ENCODE data around the gene RGS7. TPM values are rescaled to one million over a fixed set of nuclear protein-coding genes. Genes with fewer than 3 reads are reported as not detected.
"Not testable (repeated sequence)": the region's sequence is repeated elsewhere in the genome, so short reads cannot be mapped to it uniquely, and the experiment has no call there.

The RGS7 gene
- total RNA-seq, 1 donor from 2014 or later, result 2.5 TPM

DNA sequence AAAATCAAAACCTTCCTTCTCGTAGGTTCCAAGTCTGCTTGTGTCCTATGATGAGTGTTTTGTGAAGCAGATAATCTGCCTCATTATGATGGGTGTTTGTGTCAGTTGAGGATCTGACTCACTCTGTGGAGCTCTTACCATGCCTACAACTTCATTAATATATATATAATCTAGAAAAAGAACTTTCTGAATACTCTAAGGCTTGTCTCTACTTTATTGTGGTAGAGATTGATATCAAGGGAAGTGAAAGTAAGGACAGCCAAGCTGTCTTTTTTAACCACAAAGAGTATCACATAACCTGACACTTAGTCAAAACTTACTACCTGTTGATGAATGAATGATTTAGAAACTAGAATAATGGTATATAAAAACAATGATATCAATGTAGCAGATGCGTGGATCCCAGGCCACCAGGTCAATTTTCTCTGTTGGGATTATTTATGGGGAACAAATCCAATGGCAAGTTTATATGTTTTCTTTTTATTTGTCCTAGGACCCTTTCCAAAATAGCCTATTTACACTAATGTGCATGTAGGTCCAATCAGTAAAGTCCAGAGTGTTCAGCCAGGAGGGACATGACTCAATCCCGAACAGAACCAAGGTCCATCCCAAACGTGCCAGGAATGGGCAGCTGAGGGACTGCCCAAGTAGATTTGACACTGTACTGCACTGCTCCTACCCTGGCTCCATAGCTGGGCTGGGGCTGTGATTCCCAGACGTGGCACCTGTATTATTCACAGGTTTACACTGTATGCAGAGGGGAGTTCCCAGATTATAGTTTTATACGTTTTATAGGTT is 562.8 kb downstream of the RGS7 start:
- Mint-ChIP-seq H3K4me3 (no peak overlapping the region), H3K36me3 (no peaks in the 10 kb centered on the region), H3K4me1 (ENCODE audit: unreplicated experiment) (peaks cover 8% of the 10 kb centered on the region), H3K27ac (no peak overlapping the region), H3K9me3 (peaks cover 4% of the 10 kb centered on the region), H3K27me3 (peaks cover 20% of the 10 kb centered on the region)
- TF ChIP-seq, protein P1, sequence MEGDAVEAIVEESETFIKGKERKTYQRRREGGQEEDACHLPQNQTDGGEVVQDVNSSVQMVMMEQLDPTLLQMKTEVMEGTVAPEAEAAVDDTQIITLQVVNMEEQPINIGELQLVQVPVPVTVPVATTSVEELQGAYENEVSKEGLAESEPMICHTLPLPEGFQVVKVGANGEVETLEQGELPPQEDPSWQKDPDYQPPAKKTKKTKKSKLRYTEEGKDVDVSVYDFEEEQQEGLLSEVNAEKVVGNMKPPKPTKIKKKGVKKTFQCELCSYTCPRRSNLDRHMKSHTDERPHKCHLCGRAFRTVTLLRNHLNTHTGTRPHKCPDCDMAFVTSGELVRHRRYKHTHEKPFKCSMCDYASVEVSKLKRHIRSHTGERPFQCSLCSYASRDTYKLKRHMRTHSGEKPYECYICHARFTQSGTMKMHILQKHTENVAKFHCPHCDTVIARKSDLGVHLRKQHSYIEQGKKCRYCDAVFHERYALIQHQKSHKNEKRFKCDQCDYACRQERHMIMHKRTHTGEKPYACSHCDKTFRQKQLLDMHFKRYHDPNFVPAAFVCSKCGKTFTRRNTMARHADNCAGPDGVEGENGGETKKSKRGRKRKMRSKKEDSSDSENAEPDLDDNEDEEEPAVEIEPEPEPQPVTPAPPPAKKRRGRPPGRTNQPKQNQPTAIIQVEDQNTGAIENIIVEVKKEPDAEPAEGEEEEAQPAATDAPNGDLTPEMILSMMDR (conservative IDR thresholded peaks at IDR 0.05), result no peak
- DNase-seq (ENCODE audit: extremely low spot score, unreplicated experiment), result no peak

DNA sequence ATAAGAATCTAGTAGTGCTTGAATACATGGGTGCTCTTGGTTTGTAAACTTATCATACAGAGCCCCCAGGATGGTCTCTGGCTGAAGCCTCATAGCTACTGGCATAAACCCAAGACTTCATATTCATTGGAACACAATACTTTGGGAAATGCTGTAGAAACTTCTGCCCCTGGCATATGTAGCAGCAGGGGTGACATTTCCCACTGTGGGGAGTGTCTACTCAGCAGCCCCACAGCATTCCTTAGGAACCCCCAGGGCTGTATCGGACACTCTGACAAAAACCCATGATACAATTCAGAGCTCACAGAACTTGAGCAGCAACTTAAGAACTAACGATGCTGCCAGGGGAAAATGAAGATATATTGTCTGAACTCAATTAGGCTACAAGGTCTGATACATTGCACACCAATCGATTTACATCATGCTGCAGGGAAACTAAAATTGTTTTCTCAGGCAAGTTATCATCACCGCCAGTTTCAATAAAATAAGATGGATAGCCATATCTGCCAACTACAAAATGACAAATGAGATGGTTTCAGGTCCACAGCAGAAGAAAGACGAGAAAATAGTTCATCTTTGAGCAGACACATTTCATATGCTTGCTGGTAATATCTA is 564.0 kb downstream of the RGS7 start:
- no peak overlapping the region for H3K4me3 Mint-ChIP-seq
- TF ChIP-seq, protein P1 (conservative IDR thresholded peaks at IDR 0.05), result no peak
- H3K27ac Mint-ChIP-seq, result no peak overlapping the region
- peaks cover 3% of the 10 kb centered on the region for H3K36me3 Mint-ChIP-seq
- DNase-seq (ENCODE audit: extremely low spot score, unreplicated experiment), result no peak
- H3K9me3 Mint-ChIP-seq, result peaks cover 4% of the 10 kb centered on the region
- peaks cover 8% of the 10 kb centered on the region for H3K4me1 Mint-ChIP-seq (ENCODE audit: unreplicated experiment)
- H3K27me3 Mint-ChIP-seq, result peaks cover 20% of the 10 kb centered on the region

DNA sequence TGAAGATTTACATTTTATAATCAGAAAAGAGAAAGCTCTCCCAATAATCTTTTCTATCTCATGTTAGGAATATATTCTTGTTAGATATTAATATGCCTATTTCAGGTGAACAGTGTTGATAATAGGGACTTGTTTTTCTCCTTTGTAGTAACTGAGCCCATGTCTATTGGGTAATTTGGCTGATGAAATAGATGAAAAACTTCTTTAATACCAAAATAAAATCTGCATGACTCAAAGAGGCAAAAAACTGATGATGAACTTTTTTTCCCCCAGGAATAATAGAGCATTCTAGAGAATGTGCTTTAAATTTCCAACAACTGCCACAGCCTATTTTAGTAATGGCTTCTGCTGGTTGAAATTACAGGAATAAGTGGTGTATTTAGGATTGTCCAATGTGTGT is 566.1 kb downstream of the RGS7 start:
- TF ChIP-seq, protein P1 (conservative IDR thresholded peaks at IDR 0.05), result no peak
- DNase-seq (ENCODE audit: extremely low spot score, unreplicated experiment), result no peak
- Mint-ChIP-seq H3K27me3 (peaks cover 23% of the 10 kb centered on the region), H3K27ac (no peak overlapping the region), H3K4me3 (no peak overlapping the region), H3K9me3 (peaks cover 4% of the 10 kb centered on the region), H3K4me1 (ENCODE audit: unreplicated experiment) (peaks cover 14% of the 10 kb centered on the region), H3K36me3 (peaks cover 3% of the 10 kb centered on the region)

DNA sequence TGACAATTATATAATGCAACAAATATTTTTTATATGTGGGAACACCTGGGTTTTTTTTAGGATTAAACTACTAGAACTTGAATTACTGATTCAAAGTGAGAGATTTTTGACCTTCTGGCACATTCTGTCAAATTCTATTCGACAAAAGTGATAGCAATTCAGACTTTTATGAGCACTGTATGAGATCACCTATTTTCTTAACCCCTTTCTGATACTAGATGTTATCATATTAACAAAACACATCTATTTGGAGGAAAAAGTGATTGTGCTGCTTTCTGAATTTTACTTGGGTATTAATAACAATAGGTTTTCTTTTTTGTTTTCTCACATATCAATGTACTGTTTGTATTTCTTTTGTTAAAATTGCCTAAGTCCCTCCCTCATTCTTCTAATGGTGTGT is 570.1 kb downstream of the RGS7 start:
- H3K36me3 Mint-ChIP-seq, result peaks cover 3% of the 10 kb centered on the region

DNA sequence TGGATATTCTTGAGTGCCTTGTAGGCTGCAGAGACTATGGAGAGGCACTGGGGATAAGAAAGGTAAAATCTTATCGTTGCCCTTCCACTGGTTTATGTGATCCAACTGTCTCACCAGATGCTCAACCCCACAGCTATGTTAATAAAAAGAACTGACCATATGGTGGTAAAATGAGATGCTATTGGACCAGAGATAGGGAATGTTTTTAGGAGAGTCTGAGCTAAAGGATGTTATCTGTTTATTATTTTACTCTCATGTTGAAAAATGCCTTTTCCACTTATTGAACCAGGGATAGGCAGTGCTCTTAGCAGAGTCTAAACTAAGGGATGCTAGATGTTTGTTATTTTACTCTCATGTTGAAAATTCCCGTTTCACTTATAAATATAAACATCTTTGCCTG is 572.2 kb downstream of the RGS7 start:
- Mint-ChIP-seq H3K27me3 (peaks cover 14% of the 10 kb centered on the region), H3K36me3 (peaks cover 3% of the 10 kb centered on the region), H3K9me3 (no peaks in the 10 kb centered on the region), H3K4me3 (no peak overlapping the region), H3K27ac (no peak overlapping the region), H3K4me1 (ENCODE audit: unreplicated experiment) (peaks cover 9% of the 10 kb centered on the region)
- TF ChIP-seq, protein P1 (conservative IDR thresholded peaks at IDR 0.05), result no peak
- no peak for DNase-seq (ENCODE audit: extremely low spot score, unreplicated experiment)

More for the DNA sequence above, 570.1 kb downstream of the RGS7 start:
- H3K27ac Mint-ChIP-seq, result no peak overlapping the region
- H3K9me3 Mint-ChIP-seq, result no peaks in the 10 kb centered on the region
- DNase-seq (ENCODE audit: extremely low spot score, unreplicated experiment), result no peak
- no peak overlapping the region for H3K4me3 Mint-ChIP-seq
- H3K4me1 Mint-ChIP-seq (ENCODE audit: unreplicated experiment), result peaks cover 9% of the 10 kb centered on the region
- TF ChIP-seq, protein P1 (conservative IDR thresholded peaks at IDR 0.05), result no peak
- H3K27me3 Mint-ChIP-seq, result peaks cover 18% of the 10 kb centered on the region

DNA sequence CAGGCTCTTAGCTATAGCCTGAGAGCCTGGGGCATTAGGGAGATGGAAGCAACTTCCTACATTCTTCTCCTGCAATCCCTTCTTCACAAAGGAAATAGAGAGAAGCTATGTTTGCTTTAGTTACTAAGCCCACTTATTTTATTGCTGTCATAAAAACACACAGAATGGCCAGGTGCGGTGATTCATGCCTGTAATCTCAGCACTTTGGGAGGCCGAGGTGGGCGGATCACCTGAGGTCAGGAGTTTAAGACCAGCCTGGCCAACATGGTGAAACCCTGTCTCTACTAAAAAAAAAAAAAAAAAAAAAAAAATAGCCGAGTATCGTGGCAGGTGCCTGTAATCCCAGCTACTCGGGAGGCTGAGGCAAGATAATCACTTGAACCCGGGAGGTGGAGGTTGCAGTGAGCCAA is 573.3 kb downstream of the RGS7 start:
- DNase-seq (ENCODE audit: extremely low spot score, unreplicated experiment); H3K27ac Mint-ChIP-seq; H3K36me3 Mint-ChIP-seq; H3K4me1 Mint-ChIP-seq (ENCODE audit: unreplicated experiment); H3K9me3 Mint-ChIP-seq; H3K4me3 Mint-ChIP-seq: not testable (repeated sequence)
- peaks cover 14% of the 10 kb centered on the region for H3K27me3 Mint-ChIP-seq
